ENCODE data around the gene SLC36A4.
"Not testable (repeated sequence)": the region's sequence is repeated elsewhere in the genome, so short reads cannot be mapped to it uniquely, and the experiment has no call there.

Gene SLC36A4

GRCh38 chr11:93197380-93198214 lies at the start of gene SLC36A4:
Gene SLC36A4, minus strand, starts transcription at chr11:93197991. Its CDS starts 159 bp downstream, at chr11:93197832.
- TF ChIP-seq CTCF (conservative IDR thresholded peaks at IDR 0.05) = no peak
- TF ChIP-seq ZFX (IDR thresholded peaks at IDR 0.05) = peak; percentile 90
- H3K27ac ChIP-seq = peak within 1 kb of the TSS; percentile 90

- H3K27ac ChIP-seq = not testable (repeated sequence)
Measured at GRCh38 chr11:93246790-93247189, 49.0 kb upstream of the SLC36A4 start.

GRCh38 chr11:93244018-93244417 lies 46.2 kb upstream of the SLC36A4 start:
- H3K27ac ChIP-seq = no peak overlapping the region
- TF ChIP-seq ZFX (IDR thresholded peaks at IDR 0.05) (no peak), CTCF (conservative IDR thresholded peaks at IDR 0.05) (no peak)

GRCh38 chr11:93239966-93240365 lies 42.2 kb upstream of the SLC36A4 start:
- no peak overlapping the region for H3K27ac ChIP-seq
- no peak for TF ChIP-seq ZFX (IDR thresholded peaks at IDR 0.05)
- no peak for TF ChIP-seq CTCF (conservative IDR thresholded peaks at IDR 0.05)

- TF ChIP-seq ZFX (IDR thresholded peaks at IDR 0.05) (no peak), CTCF (conservative IDR thresholded peaks at IDR 0.05) (no peak)
- no peak overlapping the region for H3K27ac ChIP-seq
Measured at GRCh38 chr11:93238956-93239355, 41.2 kb upstream of the SLC36A4 start.

- no peak for TF ChIP-seq ZFX (IDR thresholded peaks at IDR 0.05)
- peak; percentile 85 for TF ChIP-seq CTCF (conservative IDR thresholded peaks at IDR 0.05)
- peak overlapping the region; percentile 82; the same call in 1 of the 2 replicates for H3K27ac ChIP-seq
Measured at GRCh38 chr11:93236741-93237675, 39.2 kb upstream of the SLC36A4 start.

GRCh38 chr11:93234602-93235207 lies 36.9 kb upstream of the SLC36A4 start:
- TF ChIP-seq ZFX (IDR thresholded peaks at IDR 0.05) = no peak
- peak; percentile 98 for TF ChIP-seq CTCF (conservative IDR thresholded peaks at IDR 0.05)
- H3K27ac ChIP-seq = no peak overlapping the region

Measured in C4-2B (cell line).